GM12878 (cell line): Measurements from ENCODE around the gene DIP2C. TPM values are rescaled to one million over a fixed set of nuclear protein-coding genes. Genes with fewer than 3 reads are reported as not detected.

Source experiments
- ATAC-seq: fragments of 200-7000 bp; cut with Tn5 transposase; 3 replicates; pipeline ENCODE4 v1.9.1; 2020; ENCODE audit warnings: mild to moderate bottlenecking, moderate library complexity
- BruUV-seq: library from RNA; stranded (reverse); fragments of 400-500 nt; replicated peaks from 2 replicates; lab custom pipeline; 2021; lab: Mats Ljungman, UMichigan
- CTCF ChIA-PET: fragments of 300-600 bp; sonication (Branson Sonifier 250); formaldehyde crosslinking; extraction: SDS; loops from one replicate; lab custom pipeline; 2021; ENCODE audit warnings: inconsistent platforms; lab: Yijun Ruan, JAX
- POLR2A ChIA-PET: fragments of 350-600 bp; formaldehyde crosslinking; extraction: SDS; loops from one replicate; lab custom pipeline; 2021; ENCODE audit warnings: inconsistent platforms; lab: Charles Lee
- RAD21 ChIA-PET: fragments of 300-600 bp; sonication (Branson Sonifier 250); formaldehyde crosslinking; loops from one replicate; lab custom pipeline; 2023; ENCODE audit warnings: antibody characterized with exemption; ENCODE audit not compliant: unreplicated experiment; lab: Charles Lee
- SMC1A ChIA-PET: fragments of 300-600 bp; sonication (Branson Sonifier 250); formaldehyde crosslinking; loops from one replicate; lab custom pipeline; 2023; ENCODE audit not compliant: unreplicated experiment, uncharacterized antibody; lab: Charles Lee
- DNase-seq: peaks from one replicate; pipeline ENCODE4 v3.0.0-alpha.2; 2011; ENCODE audit warnings: low read depth, low spot score
- FAIRE-seq: peaks from 3 replicates; lab custom pipeline; 2011; peaks lifted over from hg19 to GRCh38; lab: Jason Lieb, UNC
- H2AFZ ChIP-seq: 2 replicates; pipeline ENCODE4 v1.6.0; 2011; ENCODE audit warnings: low read depth, low read length, control low read depth; ENCODE audit not compliant: control insufficient read depth
- H3K27ac ChIP-seq: 2 replicates; pipeline ENCODE4 v1.5.1; 2011; ENCODE audit warnings: control low read depth; ENCODE audit not compliant: control insufficient read depth, insufficient read depth
- H3K27me3 ChIP-seq, 2 experiments: replicated peaks in 1 of 2; 2 replicates each; pipeline versions ENCODE4 v1.6.0 to v1.6.1; 2011; ENCODE audit warnings: low read length in 1 of 2; ENCODE audit not compliant: control insufficient read depth in 2 of 2, insufficient read depth in 2 of 2
- H3K36me3 ChIP-seq, 2 experiments: 2 replicates each; pipeline ENCODE4 v1.5.1; 2011; ENCODE audit warnings: low read length in 1 of 2; ENCODE audit not compliant: control insufficient read depth in 2 of 2, insufficient read depth in 2 of 2
- H3K4me1 ChIP-seq: 2 replicates; pipeline ENCODE4 v1.6.1; 2011; ENCODE audit warnings: mild to moderate bottlenecking, low read length, moderate library complexity, mixed read lengths; ENCODE audit not compliant: control insufficient read depth, insufficient read depth
- H3K4me2 ChIP-seq: 2 replicates; pipeline ENCODE4 v1.6.0; 2011; ENCODE audit warnings: control low read depth; ENCODE audit not compliant: control insufficient read depth, insufficient read depth
- H3K4me3 ChIP-seq: fragments of 200-600 bp; sonication (generic); 2 replicates; pipeline ENCODE4 v1.5.1; 2016
- H3K79me2 ChIP-seq: 2 replicates; pipeline ENCODE4 v1.6.0; 2011; ENCODE audit warnings: low read length; ENCODE audit not compliant: control insufficient read depth, insufficient read depth
- H3K9ac ChIP-seq: 2 replicates; pipeline ENCODE4 v1.8.0; 2011; ENCODE audit warnings: low read length, control low read depth, mixed read lengths; ENCODE audit not compliant: control insufficient read depth, insufficient read depth
- H3K9me3 ChIP-seq: replicated peaks from 3 replicates; pipeline ENCODE4 v1.5.1; 2011; ENCODE audit warnings: mild to moderate bottlenecking, low read length; ENCODE audit not compliant: control insufficient read depth, insufficient read depth
- H4K20me1 ChIP-seq: 2 replicates; pipeline ENCODE4 v1.6.0; 2011; ENCODE audit not compliant: control insufficient read depth, insufficient read depth
- ATF7 ChIP-seq: fragments of 450-650 bp; IDR thresholded peaks from 2 replicates; pipeline ENCODE4 v1.6.1; 2016; ENCODE audit warnings: low read depth, mild to moderate bottlenecking
- BHLHE40 ChIP-seq, 2 experiments: fragments of 450-650 bp in 1 of 2; IDR thresholded peaks; 2 replicates each; pipeline ENCODE4 v1.6.1; 2011 to 2017; ENCODE audit warnings: low read depth in 2 of 2, borderline replicate concordance in 1 of 2, improper control_type of control experiment in 1 of 2, low read length in 1 of 2, mild to moderate bottlenecking in 1 of 2
- BRCA1 ChIP-seq: IDR thresholded peaks from 2 replicates; pipeline ENCODE4 v1.6.1; 2011; ENCODE audit warnings: low read depth, low read length, improper control_type of control experiment
- CBFB ChIP-seq: IDR thresholded peaks from 2 replicates; pipeline ENCODE4 v1.6.1; 2016; ENCODE audit warnings: antibody characterized with exemption, low read depth
- CBX3 ChIP-seq: fragments of 200-600 bp; sonication (generic); IDR thresholded peaks from 2 replicates; pipeline ENCODE4 v1.6.1; 2016; ENCODE audit warnings: low read depth, borderline replicate concordance
- CEBPB ChIP-seq, 2 experiments: fragments of 150-350 bp in 1 of 2; IDR thresholded peaks; 2 replicates each; pipeline ENCODE4 v1.6.1; 2012 to 2014; ENCODE audit warnings: low read depth in 2 of 2, low read length in 2 of 2, borderline replicate concordance in 1 of 2, inconsistent platforms in 1 of 2
- EZH2 ChIP-seq: IDR thresholded peaks from 2 replicates; pipeline ENCODE4 v1.6.1; 2012; ENCODE audit warnings: low read depth, mild to moderate bottlenecking, control low read depth, inconsistent platforms, low read length, borderline replicate concordance; ENCODE audit not compliant: control insufficient read depth
- HDAC2 ChIP-seq: fragments of 200-600 bp; sonication (generic); IDR thresholded peaks from 2 replicates; pipeline ENCODE4 v1.6.1; 2017
- NBN ChIP-seq: fragments of 450-650 bp; IDR thresholded peaks from 2 replicates; pipeline ENCODE4 v1.6.1; 2016
- NR2C2 ChIP-seq: IDR thresholded peaks from 2 replicates; pipeline ENCODE4 v1.6.1; 2011; ENCODE audit warnings: borderline replicate concordance, low read depth; ENCODE audit not compliant: control insufficient read depth, insufficient read length
- POU2F2 ChIP-seq: IDR thresholded peaks from 3 replicates; pipeline ENCODE4 v1.6.1; 2011; ENCODE audit warnings: low read depth, mild to moderate bottlenecking, low read length, borderline replicate concordance
- RCOR1 ChIP-seq: conservative IDR thresholded peaks from 2 replicates; pipeline ENCODE4 v1.6.1; 2012; ENCODE audit warnings: low read depth, low read length, improper control_type of control experiment
- RFX5 ChIP-seq: IDR thresholded peaks from 2 replicates; pipeline ENCODE4 v1.6.1; 2011; ENCODE audit warnings: low read depth, low read length, improper control_type of control experiment
- SUZ12 ChIP-seq: fragments of 200-600 bp; sonication (generic); IDR thresholded peaks from one replicate; pipeline ENCODE4 v1.6.1; 2018; ENCODE audit warnings: antibody characterized with exemption, mild to moderate bottlenecking; ENCODE audit not compliant: unreplicated experiment
- TCF12 ChIP-seq: IDR thresholded peaks from 2 replicates; pipeline ENCODE4 v1.6.1; 2011; ENCODE audit warnings: low read depth, mild to moderate bottlenecking, low read length
- WRNIP1 ChIP-seq: IDR thresholded peaks from 2 replicates; pipeline ENCODE4 v1.6.1; 2011; ENCODE audit warnings: low read depth, low read length, improper control_type of control experiment, borderline replicate concordance
- WGBS: methylation state at CpG from one replicate; pipeline ENCODE4 v1.1.6; 2016; ENCODE audit warnings: low lambda C conversion rate; ENCODE audit not compliant: insufficient replicate concordance, insufficient coverage; ENCODE audit errors: missing lambda C conversion rate; 5-methylcytosine and 5-hydroxymethylcytosine counted together
- in situ Hi-C: fragments of 300-500 bp; cut with MboI; formaldehyde crosslinking; loops from 9 replicates; pipeline ENCODE4 v1.14.3; 2018; ENCODE audit warnings: mixed read lengths
- intact Hi-C: fragments of 100-400 bp; cut with micrococcal nuclease; formaldehyde crosslinking; loops from one replicate; pipeline ENCODE4 v1.14.2; 2022; ENCODE audit not compliant: unreplicated experiment
- polyA plus RNA-seq, 11 experiments: library from polyadenylated mRNA; depleted of rRNA in 4 of 11; unstranded in 6 of 11; stranded (reverse) in 5 of 11; fragments of >200 nt; fragmentation: Nextera tagmentation in 4 of 11; fragmentation: Illumina TruSeq in 1 of 11; extraction: Ambion mirVana in 4 of 11; extraction: Trizol in 1 of 11; gene quantifications; 1 replicate in 1 of 11; 2 replicates in 10 of 11; pipeline versions ENCODE4 v1.2.1 to v1.2.3, GENCODE V29; 2011 to 2016; ENCODE audit warnings: inconsistent platforms in 2 of 11, missing spikeins in 2 of 11, low read depth in 1 of 11
- total RNA-seq, 4 experiments: library from RNA; depleted of rRNA in 3 of 4; stranded (reverse); fragments of >200 nt in 3 of 4; fragmentation: Illumina TruSeq in 1 of 4; extraction: Trizol in 1 of 4; gene quantifications; 2 replicates each; pipeline versions ENCODE4 v1.2.1 to v1.2.3, GENCODE V29; 2013 to 2021

DIP2C gene
- total and polyA plus RNA-seq, 10 of the 15 experiments (the other 5 are each of a cell fraction or from before 2014, with no cell fraction given) = 0.01 to 0.10 (median 0.06) TPM

DNA sequence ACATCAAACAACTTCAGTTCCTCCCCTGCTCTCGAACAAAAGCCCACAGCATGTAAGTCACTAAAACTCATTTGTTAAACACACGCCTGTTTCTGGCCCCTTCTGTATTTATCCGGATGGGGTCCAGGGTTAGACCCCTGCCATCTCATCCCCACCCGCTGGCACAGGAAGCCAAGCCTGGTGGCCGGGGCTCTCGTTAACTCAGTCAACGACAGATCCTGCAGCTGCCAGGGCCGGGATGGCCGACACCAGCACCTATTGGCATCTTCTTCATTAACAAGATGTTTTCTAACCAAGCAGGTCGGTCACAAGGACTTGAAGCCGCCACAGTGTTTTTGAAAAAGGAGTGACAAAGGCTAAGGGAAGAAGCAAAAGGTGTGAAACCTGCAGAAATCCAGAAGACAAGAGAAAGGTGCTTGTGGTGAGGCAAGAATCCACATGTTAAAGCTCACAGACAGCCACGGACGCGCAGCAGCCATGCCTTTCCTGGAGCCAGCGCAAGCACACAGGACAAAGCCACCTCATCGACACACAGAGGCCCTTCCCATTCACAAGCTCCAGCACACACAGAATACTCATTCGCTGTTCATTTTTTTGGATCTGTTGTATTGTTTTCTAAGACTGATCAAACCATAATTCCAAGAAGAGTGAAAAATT lies 202.7 kb downstream of the DIP2C start:
- no peaks in the 10 kb centered on the region for H3K9me3 ChIP-seq
- ATAC-seq = no peak
- H3K36me3 ChIP-seq = no peaks in the 10 kb centered on the region
- H3K27me3 ChIP-seq = peaks cover 0 to 3% of the 10 kb centered on the region in 2 experiments; a peak in 2 of 4 replicates
- BruUV-seq = no TSS peak
- 78% methylated on average over 17 of the region's 17 CpGs for WGBS
- no peaks in the 10 kb centered on the region for H4K20me1 ChIP-seq
- in situ Hi-C loops = no loop called here
- intact Hi-C loops = no loop called here
- TF ChIP-seq ATF7 = no peak
- TF ChIP-seq CBFB = no peak
- no peak for TF ChIP-seq RFX5
- no peak for TF ChIP-seq POU2F2
- no peak for TF ChIP-seq NBN
- no peak overlapping the region for H3K4me3 ChIP-seq
- RAD21 ChIA-PET = no interaction called here
- H3K4me1 ChIP-seq = no peaks in the 10 kb centered on the region
- no peak for FAIRE-seq
- no peak overlapping the region for H3K4me2 ChIP-seq
- no peak overlapping the region for H2AFZ ChIP-seq
- no peak overlapping the region for H3K27ac ChIP-seq
- POLR2A ChIA-PET = no interaction called here
- SMC1A ChIA-PET = interaction anchor here (0.6 kb wide), 1 partner anchor 281 kb away, joined by 4 read pairs; no protein-coding TSS in a partner anchor
- DNase-seq = no peak
- H3K79me2 ChIP-seq = no peaks in the 10 kb centered on the region
- no peak overlapping the region for H3K9ac ChIP-seq
- CTCF ChIA-PET = interaction anchor here (0.8 kb wide), 1 partner anchor 378 kb away, joined by 4 read pairs; no protein-coding TSS in a partner anchor

DNA sequence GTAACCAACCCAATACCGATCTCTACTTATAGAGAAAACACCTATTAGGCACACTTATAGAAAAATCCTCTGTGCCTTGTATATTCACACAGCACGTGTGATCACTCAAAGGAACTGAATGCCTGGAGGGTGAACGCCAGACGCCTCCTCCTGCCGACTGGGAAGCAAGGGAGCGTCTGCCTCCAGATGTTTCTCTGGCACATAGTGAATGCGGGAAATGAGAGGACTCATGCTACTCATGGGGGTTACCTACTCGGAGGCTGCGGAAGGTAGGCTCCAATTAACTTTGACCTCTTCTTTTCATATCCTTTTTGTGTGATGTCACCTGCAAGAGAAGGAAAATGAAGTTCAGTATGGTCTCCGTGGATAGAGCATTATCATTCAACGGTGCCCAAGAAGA lies 203.3 kb downstream of the DIP2C start:
- H3K4me3 ChIP-seq = no peak overlapping the region
- TF ChIP-seq TCF12 = no peak
- TF ChIP-seq BRCA1 = no peak
- TF ChIP-seq BHLHE40 (IDR thresholded peaks at IDR 0.05; ENCODE audit: borderline replicate concordance in 1 of 2, low read depth in 2 of 2, low read length in 1 of 2) = no peak
- no peak for TF ChIP-seq NR2C2
- TF ChIP-seq RCOR1 = no peak
- TF ChIP-seq POU2F2 = no peak
- TF ChIP-seq HDAC2 = no peak
- TF ChIP-seq RFX5 = no peak
- TF ChIP-seq CBX3 = no peak
- TF ChIP-seq CEBPB (IDR thresholded peaks at IDR 0.05; ENCODE audit: borderline replicate concordance in 1 of 2, low read depth in 2 of 2, low read length in 2 of 2) = no peak
- no peak for TF ChIP-seq WRNIP1
- TF ChIP-seq SUZ12 = no peak
- TF ChIP-seq EZH2 = no peak
- no peak for TF ChIP-seq ATF7

More for the DNA sequence above, 203.3 kb downstream of the DIP2C start:
- intact Hi-C loops (no loop called here), in situ Hi-C loops (no loop called here)
- H3K27me3 ChIP-seq = peaks cover 0 to 3% of the 10 kb centered on the region in 2 experiments; a peak in 2 of 4 replicates
- ChIA-PET SMC1A (interaction anchor here (0.6 kb wide), 1 partner anchor 1152 kb away, joined by 3 read pairs; no protein-coding TSS in a partner anchor), RAD21 (no interaction called here), CTCF (no interaction called here), POLR2A (no interaction called here)
- no peaks in the 10 kb centered on the region for H3K9me3 ChIP-seq
- 82% methylated on average over 11 of the region's 11 CpGs for WGBS
- DNase-seq (no peak), FAIRE-seq (no peak), ATAC-seq (no peak)
- no TSS peak for BruUV-seq
- no peaks in the 10 kb centered on the region for H3K36me3 ChIP-seq
- H3K9ac ChIP-seq = no peak overlapping the region
- no peaks in the 10 kb centered on the region for H3K79me2 ChIP-seq
- H4K20me1 ChIP-seq = no peaks in the 10 kb centered on the region
- H3K27ac ChIP-seq = no peak overlapping the region
- H3K4me1 ChIP-seq = no peaks in the 10 kb centered on the region
- no peak overlapping the region for H2AFZ ChIP-seq
- no peak overlapping the region for H3K4me2 ChIP-seq
